ENCODE measurements around the gene SLC17A2.

SLC17A2 gene

DNA sequence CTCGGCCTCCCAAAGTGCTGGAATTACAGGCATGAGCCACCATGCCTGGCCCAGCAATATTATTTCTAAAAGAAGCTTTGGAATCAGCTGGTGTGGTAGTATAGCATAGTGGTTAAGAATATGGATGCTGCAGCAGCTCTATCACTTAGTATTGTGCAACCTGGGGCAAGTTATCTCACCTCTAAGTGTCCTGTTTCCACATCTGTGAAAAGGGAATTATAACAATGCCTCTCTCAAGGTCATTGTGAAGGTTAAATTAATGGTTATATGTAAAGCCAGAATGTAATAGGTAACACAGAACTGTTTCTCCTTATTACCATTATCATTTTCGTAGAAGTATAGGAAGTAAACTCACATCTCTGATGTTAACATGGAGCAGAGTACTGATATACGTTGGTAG is 14.2 kb downstream of the SLC17A2 start:
- no peak for TF ChIP-seq GATA3 (IDR thresholded peaks at IDR 0.05; ENCODE audit: low read depth, low read length)
- TF ChIP-seq GATA2 (IDR thresholded peaks at IDR 0.05; ENCODE audit: low read depth, low read length) = no peak

DNA sequence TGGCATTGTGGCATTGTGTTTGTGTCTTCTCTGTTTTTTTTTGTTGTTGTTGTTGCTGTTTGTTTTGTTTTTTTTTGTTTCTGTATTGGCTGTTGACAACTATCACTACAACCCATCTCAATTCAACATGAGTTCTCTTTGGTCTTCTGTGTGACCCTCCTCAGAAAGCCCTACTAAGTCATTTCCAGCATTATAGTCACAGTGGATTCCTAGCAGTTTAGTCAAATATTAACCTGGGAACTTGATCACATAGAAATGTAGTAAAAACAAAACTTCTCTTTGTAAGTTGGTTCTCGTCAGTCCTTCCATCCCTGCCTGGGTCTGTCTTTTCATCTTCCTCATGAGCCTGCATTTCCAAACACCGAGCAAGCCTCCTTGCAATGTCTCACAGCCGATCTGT is 16.8 kb downstream of the SLC17A2 start:
- TF ChIP-seq GATA3 (IDR thresholded peaks at IDR 0.05; ENCODE audit: low read depth, low read length) (no peak), GATA2 (IDR thresholded peaks at IDR 0.05; ENCODE audit: low read depth, low read length) (no peak)

DNA sequence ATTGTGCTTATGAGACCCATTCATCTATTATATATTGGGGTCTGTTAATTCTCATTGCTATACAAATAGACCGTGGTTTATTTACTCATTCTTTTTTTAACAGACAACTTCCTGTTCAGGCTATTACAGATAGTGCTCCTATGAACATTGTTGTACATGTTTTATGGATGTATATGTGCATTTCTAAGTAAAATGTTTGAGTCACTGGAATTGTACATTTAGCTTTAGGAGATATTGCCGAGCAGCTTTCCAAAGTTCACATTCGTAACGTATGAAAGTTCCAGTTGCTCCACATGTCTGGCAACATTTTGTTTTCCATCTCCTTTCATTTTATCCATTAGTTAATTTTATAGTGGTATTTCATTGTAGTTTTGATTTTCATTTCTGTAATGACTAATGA is 19.1 kb downstream of the SLC17A2 start:
- no peak for TF ChIP-seq GATA3 (IDR thresholded peaks at IDR 0.05; ENCODE audit: low read depth, low read length)
- no peak for TF ChIP-seq GATA2 (IDR thresholded peaks at IDR 0.05; ENCODE audit: low read depth, low read length)

DNA sequence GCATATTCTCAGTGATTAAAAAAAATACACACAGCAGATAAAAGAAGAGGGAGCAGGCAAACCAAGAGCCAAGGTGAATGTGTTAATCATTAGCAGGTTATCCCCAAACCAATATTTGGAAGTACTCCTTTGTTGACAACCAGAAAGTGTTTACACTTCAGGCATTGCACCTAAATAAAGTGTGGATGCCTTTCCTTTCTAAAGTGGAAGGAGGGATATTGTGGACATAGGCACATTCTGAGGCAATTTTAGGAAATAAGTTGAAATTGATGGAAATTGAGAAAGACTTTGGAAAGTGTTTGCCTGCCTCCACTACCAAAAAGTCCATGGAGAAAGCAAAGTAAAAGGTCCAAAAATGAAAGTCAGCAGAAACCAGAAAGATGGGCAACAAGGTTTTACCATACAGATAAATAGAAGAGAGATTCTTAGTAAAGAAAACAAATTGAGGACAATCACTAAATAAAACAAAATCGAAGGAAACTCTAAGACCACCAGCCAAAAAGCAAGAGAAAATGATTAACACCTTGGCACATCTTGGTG is 22.9 kb downstream of the SLC17A2 start:
- TF ChIP-seq GATA2 (IDR thresholded peaks at IDR 0.05; ENCODE audit: low read depth, low read length) (no peak), GATA3 (IDR thresholded peaks at IDR 0.05; ENCODE audit: low read depth, low read length) (no peak)

DNA sequence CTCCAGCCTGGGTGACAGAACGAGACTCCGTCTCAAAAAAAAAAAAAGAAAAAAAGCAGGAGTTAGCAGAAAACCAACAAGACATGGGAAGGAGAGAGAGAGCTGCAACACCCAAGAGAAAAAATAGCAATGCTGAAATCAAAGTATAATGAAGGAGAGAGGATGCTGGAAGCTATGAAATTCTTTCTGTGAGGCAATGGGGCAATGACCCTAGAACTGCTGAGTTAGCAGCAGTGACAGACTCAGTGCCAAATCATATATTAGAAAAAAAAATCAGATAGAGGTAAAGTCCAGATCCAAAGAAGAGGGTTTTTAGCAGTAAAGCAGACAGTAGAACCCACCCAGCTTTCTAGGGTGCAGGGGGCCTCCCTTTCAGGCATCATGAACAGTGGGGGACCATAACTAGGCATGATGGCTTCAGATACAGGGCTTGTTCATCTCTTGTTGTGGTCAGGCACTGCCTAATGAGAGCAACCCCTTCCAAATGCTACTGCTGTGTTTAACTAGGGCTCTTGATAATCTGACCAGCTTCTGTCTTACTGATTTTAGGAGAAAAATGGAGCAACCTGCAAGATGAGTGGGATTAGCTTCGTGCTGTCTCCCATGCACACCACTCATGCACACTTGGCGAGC is 26.9 kb downstream of the SLC17A2 start:
- TF ChIP-seq GATA3 (IDR thresholded peaks at IDR 0.05; ENCODE audit: low read depth, low read length) = no peak
- TF ChIP-seq GATA2 (IDR thresholded peaks at IDR 0.05; ENCODE audit: low read depth, low read length) = no peak

DNA sequence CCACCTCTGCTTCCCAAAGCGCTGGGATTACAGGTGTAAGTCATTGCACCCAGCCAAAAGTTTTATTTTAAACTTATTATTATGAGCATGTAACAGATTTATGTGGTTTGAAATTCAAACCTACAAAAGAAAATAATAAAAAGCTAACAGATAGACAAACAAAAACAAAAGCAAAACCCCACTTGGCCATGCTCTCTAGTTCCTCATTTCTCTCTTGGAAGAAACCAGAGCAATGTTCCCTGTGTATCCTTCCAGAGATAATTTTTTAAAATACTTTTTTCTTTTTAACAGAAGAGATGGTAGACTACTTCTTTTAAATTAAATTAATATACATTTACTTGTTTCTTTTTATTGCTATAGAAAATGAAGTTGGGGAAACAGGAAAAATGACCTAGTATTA is 28.4 kb downstream of the SLC17A2 start:
- TF ChIP-seq GATA2 (IDR thresholded peaks at IDR 0.05; ENCODE audit: low read depth, low read length) = no peak
- no peak for TF ChIP-seq GATA3 (IDR thresholded peaks at IDR 0.05; ENCODE audit: low read depth, low read length)

DNA sequence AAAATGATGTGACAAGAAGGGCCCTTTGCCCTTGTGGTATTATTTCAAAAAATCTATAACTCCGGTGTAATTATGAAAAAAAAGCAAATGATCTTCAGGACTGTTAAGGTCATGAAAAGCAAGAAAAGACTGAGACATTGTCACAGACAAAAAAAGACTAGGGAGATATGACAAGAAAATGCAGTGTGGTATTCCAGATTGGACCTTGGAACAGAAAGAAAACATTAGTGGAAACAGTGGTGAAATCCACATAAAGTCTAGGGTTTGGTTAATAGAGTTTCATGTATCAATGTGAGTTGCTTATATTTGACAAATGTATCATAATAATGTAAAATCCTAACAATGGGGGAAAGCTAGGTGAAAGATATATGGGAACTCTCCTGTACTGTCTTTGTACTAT is 29.6 kb downstream of the SLC17A2 start:
- TF ChIP-seq GATA2 (IDR thresholded peaks at IDR 0.05; ENCODE audit: low read depth, low read length) (no peak), GATA3 (IDR thresholded peaks at IDR 0.05; ENCODE audit: low read depth, low read length) (no peak)

DNA sequence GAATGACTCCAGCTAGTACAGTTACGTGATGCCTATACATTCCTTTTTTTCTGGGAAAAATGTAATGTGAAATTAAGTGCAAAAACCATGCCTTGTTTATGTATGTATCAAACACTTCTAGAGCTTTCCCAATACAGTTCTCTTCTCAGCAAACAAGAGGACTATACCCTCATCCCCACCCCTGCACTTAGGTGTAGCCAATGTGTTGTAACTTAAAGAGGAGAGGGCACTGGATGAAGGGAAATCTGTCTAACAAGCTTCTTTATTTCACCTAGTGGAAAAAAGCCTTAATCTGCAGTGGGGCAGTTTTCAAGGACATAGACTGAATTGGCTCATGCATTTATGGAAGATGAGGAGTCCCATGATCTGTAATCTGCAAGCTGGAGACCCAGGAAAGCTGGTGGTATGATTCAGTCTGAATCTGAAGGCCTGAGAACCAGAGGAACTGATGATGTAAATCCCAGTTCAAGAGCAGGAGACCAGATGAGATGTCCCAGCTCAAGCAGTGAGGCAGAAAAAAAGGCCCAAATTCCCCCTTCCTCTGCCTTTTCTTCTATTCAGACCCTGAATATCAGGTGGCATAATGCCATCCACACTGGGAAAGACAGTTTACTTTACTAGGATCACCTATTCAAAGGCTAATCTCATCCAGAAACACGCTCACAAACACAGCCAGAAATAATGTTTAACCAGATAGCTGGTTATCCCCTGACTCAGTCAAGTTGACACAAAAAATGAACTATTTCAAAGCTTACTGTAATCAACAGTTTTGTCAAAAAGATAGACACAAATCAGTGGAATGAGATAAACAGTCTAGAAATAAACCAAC is 30.7 kb downstream of the SLC17A2 start:
- TF ChIP-seq GATA2 (IDR thresholded peaks at IDR 0.05; ENCODE audit: low read depth, low read length) = no peak
- no peak for TF ChIP-seq GATA3 (IDR thresholded peaks at IDR 0.05; ENCODE audit: low read depth, low read length)

DNA sequence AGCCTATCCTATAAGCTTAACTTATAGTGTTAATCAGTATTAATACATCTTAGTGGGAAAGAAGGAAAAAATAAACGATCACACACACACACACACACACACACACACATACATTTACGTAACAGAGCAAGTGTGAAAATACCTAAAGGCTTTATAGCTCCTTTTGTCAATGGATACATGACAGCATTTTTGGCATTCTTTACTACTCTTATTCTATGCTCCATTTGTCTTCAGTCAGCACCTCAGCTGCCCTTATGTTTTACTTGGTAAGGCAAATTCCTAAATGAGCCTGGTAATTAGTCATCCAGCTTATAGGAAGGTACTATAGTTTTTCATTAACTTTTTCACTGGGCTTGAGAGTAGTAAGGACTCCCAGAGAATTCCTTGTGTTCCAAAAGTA is 31.4 kb downstream of the SLC17A2 start:
- TF ChIP-seq GATA2 (IDR thresholded peaks at IDR 0.05; ENCODE audit: low read depth, low read length) = no peak

DNA sequence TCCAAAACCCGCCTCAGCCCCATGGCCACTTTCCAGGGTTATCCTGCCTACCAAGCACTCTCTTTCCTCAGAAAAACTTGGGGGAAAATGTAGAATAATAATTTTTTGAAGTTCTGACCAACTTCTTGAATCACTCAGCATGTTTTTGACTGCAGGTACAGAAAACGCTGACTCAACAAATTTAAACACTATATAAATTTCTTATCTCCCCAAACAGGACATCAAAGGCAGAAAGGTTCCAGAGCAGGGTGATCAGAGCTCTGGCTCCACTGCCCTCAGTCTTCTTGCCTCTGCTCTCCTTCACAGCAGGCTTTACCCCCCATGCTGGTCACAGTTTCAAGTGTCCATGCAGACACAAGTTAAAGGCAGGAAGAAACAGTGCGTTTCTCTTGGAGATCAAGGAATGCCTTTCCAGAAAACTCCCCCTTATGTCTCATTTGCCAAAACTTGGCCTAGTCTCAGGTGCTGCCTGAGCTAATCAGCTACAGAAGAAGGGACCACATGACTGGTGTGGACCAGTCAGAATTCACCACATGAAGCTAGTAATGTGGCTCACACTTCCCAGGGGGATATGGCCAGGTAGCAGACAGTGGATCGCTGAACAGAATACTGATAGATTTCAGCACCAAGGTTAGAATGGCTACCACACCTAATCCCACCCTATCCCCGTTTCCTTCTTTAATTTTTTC is 32.1 kb downstream of the SLC17A2 start:
- TF ChIP-seq GATA3 (IDR thresholded peaks at IDR 0.05; ENCODE audit: low read depth, low read length) (no peak), GATA2 (IDR thresholded peaks at IDR 0.05; ENCODE audit: low read depth, low read length) (no peak)

DNA sequence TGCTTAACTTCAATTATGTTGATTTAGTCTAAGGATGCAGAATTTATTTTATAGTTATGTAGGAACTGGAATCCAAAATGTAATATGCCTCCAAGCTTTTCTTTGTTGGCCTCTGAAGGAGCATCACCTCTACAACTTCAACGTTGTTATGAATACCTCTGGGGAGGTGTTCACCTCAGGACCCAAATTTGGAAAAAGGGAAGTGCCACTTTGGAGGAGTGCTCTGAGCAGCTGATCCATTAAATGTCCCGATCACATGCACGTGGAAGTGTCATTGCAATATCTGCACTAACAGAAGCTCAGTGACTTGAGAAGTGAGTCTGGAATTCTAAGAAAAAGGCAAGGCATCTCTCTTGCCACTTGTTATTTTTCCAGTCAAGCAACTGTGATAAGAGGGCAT is 34.2 kb downstream of the SLC17A2 start:
- no peak for TF ChIP-seq GATA3 (IDR thresholded peaks at IDR 0.05; ENCODE audit: low read depth, low read length)
- TF ChIP-seq GATA2 (IDR thresholded peaks at IDR 0.05; ENCODE audit: low read depth, low read length) = no peak

DNA sequence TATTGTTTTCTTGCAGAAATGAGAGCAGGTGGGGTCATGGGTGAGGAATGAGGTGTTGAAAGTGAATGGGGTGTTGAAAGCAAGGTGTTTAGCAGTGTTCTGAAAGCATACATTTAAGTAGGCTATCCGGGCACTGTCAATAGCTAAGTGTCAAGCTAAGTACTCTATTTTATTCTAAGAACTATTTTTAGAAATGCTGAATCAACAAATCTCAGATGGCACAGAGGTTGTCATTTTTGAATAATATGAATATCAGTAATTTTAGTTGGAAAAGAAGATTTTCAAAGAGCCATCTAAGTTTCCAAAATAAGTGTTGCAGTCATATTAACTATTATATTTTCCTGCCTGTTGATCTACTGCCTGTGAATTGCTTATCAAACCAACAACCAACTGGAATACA is 34.7 kb downstream of the SLC17A2 start:
- TF ChIP-seq GATA2 (IDR thresholded peaks at IDR 0.05; ENCODE audit: low read depth, low read length) = no peak
- TF ChIP-seq GATA3 (IDR thresholded peaks at IDR 0.05; ENCODE audit: low read depth, low read length) = no peak

DNA sequence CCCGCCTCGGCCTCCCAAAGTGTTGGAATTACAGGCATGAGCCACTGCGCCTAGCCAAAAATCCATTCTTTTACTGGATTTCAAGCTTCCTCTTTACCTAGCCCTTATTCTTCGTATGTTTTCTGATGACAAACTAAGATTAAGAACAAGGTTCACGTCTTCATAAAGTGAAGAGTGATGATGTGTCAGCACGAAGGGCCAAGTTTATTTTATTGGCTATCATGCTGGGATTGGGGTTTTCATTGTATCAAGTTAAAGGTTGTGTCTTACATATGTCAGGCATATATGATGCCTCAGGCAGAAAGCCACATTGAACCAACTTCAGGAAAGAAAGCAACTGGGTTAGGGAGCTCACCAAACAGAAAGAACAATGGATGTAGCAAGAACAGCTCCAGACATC is 36.7 kb downstream of the SLC17A2 start:
- TF ChIP-seq GATA3 (IDR thresholded peaks at IDR 0.05; ENCODE audit: low read depth, low read length) = no peak
- TF ChIP-seq GATA2 (IDR thresholded peaks at IDR 0.05; ENCODE audit: low read depth, low read length) = no peak

DNA sequence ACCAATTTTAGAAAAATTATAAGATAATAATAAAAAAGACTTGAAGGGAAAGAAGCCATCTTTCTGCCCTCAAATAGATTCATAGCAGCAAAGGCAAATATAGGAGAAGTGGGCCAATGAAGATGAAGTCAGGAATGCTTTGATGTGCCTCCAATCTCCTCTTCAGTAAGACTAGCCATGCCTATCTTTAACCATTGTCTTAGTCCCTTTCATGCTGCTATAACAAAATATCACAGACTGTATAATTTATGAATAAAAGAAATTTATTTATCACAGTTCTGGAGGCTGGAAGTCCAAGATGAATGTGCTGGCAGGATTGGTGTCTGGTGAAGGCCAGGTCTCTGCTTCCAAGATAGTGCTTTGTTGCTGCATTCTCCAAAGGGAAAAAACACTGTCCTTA is 37.6 kb downstream of the SLC17A2 start:
- TF ChIP-seq GATA2 (IDR thresholded peaks at IDR 0.05; ENCODE audit: low read depth, low read length) (no peak), GATA3 (IDR thresholded peaks at IDR 0.05; ENCODE audit: low read depth, low read length) (no peak)

Data from SH-SY5Y (cell line).